Measurements from ENCODE around the gene CHRNB1. TPM values are rescaled to one million over a fixed set of nuclear protein-coding genes. Genes with fewer than 3 reads are reported as not detected.
A peak's percentile ranks its signal among the peaks of the same experiment; 100 is the strongest.
"Not testable (repeated sequence)": the region's sequence is repeated elsewhere in the genome, so short reads cannot be mapped to it uniquely, and the experiment has no call there.

The CHRNB1 gene
- total RNA-seq, 1 experiment from 2014 or later, result 3.6 TPM

DNA sequence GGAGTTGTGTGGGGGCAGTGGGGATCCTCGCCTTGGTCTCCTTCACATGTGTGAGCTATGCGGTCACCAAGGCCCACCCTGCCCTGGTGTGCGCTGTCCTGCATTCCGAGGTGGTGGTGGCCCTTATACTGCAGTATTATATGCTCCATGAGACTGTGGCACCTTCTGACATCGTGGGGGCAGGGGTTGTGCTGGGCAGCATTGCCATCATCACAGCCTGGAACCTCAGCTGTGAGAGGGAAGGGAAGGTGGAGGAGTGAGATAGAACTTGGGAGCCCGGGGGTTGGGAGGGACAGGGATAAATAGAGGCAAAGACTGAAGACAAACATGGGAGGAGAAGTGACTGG lies 37.9 kb downstream of the CHRNB1 start:
- not testable (repeated sequence) for DNase-seq (ENCODE audit: extremely low read depth, low read depth)

DNA sequence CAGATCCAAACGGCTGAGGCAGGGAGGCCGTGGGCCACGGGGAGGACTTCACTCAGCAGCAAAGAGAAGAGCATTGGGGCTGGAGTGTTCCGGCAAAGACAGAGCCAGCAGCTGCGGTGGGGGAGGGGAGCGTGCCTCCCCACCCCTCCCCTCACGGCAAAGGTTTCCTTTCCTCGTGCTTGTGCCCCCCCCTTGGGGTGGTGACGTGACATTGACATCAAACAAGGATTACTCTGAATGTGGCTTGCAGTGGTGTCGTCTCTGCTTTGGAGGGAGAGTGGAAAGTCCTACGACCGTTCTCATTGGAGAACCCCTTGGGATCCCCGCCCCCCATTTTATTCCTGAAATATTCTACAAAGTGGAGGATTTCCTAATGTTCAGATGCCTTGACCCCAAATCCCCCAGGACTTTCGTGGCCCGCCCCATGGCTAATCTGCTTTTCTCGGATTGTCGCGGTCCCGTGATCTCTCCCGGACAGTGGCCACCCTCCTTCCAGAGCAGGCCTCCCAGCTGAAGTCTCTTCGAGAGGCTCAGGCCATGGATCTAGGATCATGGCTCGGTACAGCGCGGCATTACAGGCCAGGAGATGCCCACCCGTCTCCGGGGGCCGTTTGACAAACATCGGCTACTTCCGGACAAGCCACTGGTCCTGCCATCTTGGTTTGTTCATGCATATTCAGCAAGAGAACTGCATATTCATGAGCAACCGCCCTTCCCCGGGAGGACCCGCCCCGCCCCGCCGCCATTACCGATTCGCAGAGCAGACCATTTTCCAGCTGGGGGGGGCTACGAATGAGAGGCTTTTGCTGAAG lies 38.6 kb downstream of the CHRNB1 start:
- peak; percentile 91 for DNase-seq (ENCODE audit: extremely low read depth, low read depth)

DNA sequence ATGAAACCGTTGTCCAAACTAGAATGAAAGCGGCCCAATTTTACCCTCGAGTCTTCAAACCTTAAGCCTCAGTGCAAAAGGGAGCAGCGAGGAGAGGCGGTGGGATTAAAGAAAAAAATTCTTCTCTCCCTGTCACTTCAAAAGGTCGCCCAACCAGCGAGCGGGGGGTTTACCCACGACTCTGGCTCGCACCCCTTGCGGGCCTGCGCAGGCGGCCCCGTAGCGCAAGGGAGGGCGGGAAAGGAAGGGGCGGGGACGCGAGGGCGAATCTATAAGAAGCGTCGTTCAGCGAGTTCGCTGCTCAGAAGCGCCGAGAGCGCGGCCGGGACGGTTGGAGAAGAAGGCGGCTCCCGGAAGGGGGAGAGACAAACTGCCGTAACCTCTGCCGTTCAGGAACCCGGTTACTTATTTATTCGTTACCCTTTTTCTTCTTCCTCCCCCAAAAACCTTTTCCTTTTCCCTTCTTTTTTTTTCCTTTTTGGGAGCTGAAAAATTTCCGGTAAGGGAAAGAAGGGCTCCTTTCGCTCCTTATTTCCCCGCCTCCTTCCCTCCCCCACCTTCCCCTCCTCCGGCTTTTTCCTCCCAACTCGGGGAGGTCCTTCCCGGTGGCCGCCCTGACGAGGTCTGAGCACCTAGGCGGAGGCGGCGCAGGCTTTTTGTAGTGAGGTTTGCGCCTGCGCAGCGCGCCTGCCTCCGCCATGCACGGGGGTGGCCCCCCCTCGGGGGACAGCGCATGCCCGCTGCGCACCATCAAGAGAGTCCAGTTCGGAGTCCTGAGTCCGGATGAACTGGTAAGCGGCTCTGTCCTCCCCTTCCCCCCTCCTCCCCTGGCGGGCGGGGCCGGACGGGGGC lies 39.4 kb downstream of the CHRNB1 start, which contains the start of gene POLR2A:
POLR2A (plus strand) TSS at position 300 of the 852 bp plus-strand sequence.
- DNase-seq (ENCODE audit: extremely low read depth, low read depth), result peak; percentile 98

DNA sequence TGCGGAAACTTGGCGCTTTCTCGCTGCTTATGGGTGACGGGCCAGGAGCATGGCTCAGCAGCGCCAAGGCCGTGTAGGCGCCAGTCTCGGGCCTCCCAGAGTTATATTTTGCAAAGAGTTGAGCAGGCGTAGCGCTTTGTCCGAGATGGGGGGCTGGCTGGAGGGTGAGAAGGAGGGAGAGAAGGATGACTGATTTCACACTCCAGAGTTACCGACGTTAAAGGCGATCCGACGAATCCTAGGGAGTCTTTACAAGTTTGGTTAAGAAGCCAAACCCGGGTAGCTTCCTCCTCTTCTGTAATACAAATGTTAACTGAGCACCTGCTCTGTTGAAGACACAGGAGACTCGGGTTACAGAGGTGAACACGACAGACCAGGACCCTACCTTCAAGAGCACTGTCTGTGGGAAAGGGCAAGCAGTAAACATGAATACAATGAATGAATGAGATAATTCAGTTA lies 40.1 kb downstream of the CHRNB1 start:
- no peak for DNase-seq (ENCODE audit: extremely low read depth, low read depth)

DNA sequence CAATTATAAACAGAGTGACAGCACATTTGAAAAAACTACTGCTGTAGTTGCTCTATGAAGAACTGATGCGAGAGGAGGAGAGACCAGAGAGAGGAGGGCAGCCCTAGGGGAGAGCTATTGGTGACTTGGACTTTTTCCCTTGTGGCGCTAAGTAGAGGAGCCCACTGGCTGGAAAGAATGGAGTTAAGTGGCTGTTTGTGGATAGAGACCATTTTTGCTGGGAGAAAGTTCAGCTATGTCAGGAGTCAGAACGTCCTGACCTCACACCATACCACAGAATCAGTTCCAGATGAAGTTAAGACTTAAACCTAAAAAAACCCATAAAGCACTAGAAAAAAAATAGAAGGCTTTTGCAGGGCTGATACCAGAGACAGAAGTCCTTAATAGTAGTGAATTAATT lies 41.3 kb downstream of the CHRNB1 start:
- no peak for DNase-seq (ENCODE audit: extremely low read depth, low read depth)

DNA sequence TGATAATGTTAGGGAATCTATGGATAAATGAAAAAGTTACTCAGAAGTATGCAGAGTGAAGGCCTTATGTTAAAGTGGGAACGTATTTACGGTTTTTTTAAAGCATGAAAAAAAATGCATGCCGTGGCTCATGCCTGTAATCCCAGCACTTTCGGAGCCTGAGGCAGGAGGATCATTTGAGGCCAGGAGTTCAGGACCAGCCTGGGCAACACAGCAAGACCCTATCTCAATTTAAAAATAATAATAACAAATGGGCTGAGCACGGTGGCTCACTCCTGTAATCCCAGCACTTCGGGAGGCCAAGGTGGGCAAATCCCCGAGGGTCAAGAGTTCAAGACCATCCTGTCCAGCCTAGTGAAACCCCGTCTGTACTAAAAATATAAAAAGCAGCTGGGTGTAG lies 45.3 kb downstream of the CHRNB1 start:
- no peak for DNase-seq (ENCODE audit: extremely low read depth, low read depth)

DNA sequence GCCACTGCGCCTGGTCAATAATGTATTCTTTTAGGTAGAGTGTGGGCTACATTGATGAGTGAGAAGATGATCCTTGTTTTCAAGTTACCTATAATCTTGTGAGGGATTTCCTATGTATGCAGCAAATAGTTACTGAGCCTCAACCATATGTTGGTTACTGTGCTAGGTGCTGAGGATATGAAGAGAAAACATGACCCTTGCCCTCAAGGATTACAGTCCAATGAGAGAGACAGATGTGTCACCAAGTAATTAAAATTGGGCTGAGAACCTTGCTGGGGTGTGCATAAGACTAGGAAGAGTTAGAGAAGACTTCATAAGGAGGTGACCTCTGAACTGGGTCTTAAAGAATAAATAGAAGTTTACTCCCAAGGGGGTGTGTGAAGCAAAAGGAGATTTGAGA lies 46.7 kb downstream of the CHRNB1 start:
- no peak for DNase-seq (ENCODE audit: extremely low read depth, low read depth)

DNA sequence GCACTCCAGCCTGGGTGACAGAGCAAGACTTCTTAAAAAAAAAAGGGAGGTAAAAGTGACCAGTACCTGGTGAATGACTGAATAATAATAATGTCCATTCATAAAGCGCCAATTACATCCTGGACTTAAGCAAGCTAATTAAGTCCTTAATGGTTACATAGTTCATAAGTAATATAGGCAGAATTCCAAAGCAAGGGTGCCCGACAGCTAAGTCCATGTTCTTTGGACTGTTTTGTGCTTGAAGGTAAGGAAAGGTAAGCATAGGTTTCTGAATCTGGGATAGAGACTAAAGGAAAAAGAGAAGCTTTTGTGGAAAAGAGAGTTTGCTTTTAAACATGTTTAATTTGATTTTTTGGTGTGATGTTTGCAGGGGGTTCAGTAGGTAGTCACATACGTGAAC lies 49.1 kb downstream of the CHRNB1 start:
- no peak for DNase-seq (ENCODE audit: extremely low read depth, low read depth)

DNA sequence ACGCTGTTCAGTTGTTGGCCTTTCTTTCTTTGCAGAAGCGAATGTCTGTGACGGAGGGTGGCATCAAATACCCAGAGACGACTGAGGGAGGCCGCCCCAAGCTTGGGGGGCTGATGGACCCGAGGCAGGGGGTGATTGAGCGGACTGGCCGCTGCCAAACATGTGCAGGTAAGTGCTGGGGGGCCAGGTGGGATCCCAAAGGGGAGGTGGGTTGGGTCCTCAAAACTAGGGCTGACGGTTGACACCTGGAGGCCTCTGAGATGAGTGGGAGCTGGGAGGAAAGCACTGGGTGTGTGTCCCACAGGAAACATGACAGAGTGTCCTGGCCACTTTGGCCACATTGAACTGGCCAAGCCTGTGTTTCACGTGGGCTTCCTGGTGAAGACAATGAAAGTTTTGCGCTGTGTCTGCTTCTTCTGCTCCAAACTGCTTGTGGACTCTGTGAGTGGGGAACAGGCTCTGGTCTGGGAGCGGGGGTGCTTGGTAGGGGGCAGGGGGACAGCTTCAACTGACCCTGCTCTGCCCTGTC lies 51.1 kb downstream of the CHRNB1 start:
- no peak for DNase-seq (ENCODE audit: extremely low read depth, low read depth)

DNA sequence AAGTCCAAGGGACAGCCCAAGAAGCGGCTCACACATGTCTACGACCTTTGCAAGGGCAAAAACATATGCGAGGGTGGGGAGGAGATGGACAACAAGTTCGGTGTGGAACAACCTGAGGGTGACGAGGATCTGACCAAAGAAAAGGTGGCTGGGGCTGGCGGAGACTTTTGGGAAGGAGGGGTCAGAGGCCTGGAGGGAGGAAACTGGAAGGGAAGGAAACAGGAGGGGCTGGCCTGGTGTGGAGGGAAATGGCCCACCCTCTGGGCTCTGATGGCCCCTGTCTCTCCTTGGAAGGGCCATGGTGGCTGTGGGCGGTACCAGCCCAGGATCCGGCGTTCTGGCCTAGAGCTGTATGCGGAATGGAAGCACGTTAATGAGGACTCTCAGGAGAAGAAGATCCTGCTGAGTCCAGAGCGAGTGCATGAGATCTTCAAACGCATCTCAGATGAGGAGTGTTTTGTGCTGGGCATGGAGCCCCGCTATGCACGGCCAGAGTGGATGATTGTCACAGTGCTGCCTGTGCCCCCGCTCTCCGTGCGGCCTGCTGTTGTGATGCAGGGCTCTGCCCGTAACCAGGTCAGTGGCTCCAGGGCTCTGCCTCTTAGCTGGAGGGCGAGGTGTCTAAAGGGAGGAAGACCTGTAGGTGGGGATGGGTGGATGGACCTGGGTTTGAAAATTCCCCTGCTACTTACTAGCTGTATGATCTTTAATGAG lies 51.8 kb downstream of the CHRNB1 start:
- no peak for DNase-seq (ENCODE audit: extremely low read depth, low read depth)

DNA sequence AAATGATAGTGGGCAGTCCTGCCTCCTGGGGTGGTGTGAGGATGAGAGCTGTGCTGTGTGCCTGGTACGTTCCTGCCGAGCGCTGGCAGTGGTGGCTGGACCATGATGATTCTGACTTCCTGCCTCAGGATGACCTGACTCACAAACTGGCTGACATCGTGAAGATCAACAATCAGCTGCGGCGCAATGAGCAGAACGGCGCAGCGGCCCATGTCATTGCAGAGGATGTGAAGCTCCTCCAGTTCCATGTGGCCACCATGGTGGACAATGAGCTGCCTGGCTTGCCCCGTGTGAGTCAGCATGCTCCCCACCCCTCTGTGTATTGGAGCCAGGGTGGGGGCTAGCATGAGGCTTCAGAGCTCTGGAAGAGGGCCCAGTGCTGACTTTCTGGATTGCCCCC lies 52.4 kb downstream of the CHRNB1 start:
- no peak for DNase-seq (ENCODE audit: extremely low read depth, low read depth)

DNA sequence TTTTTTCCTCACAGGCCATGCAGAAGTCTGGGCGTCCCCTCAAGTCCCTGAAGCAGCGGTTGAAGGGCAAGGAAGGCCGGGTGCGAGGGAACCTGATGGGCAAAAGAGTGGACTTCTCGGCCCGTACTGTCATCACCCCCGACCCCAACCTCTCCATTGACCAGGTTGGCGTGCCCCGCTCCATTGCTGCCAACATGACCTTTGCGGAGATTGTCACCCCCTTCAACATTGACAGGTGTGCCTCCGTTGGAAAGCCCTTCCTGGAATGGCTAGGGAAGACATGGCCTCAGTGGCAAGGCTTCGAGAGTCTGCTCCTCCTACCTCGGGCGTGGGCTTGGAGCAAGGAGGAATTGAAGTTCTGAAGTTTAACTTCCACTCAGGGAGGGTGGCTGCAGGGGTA lies 52.8 kb downstream of the CHRNB1 start:
- no peak for DNase-seq (ENCODE audit: extremely low read depth, low read depth)

DNA sequence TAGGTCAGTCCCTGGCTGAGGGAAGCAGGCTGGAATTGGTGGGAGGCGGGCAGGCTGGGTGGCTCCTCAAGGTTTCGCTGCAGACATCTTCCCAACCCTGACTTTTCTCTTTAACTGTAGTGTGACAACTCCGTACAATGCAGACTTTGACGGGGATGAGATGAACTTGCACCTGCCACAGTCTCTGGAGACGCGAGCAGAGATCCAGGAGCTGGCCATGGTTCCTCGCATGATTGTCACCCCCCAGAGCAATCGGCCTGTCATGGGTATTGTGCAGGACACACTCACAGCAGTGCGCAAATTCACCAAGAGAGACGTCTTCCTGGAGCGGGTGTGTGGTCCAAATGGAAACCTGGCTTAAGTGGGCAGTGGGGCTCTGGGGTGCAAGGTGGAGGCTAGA lies 54.3 kb downstream of the CHRNB1 start:
- DNase-seq (ENCODE audit: extremely low read depth, low read depth), result no peak

DNA sequence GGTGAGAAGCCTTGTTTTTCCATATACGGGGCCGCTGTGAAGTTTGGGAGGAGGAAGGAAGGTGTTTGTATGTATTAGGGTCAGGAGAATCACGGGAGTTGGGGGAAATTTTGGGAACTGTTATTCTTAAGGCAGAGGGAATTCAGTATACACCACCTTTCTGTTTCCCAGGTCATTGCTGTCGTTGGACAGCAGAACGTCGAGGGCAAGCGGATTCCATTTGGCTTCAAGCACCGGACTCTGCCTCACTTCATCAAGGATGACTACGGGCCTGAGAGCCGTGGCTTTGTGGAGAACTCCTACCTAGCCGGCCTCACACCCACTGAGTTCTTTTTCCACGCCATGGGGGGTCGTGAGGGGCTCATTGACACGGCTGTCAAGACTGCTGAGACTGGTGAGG lies 56.9 kb downstream of the CHRNB1 start:
- no peak for DNase-seq (ENCODE audit: extremely low read depth, low read depth)

DNA sequence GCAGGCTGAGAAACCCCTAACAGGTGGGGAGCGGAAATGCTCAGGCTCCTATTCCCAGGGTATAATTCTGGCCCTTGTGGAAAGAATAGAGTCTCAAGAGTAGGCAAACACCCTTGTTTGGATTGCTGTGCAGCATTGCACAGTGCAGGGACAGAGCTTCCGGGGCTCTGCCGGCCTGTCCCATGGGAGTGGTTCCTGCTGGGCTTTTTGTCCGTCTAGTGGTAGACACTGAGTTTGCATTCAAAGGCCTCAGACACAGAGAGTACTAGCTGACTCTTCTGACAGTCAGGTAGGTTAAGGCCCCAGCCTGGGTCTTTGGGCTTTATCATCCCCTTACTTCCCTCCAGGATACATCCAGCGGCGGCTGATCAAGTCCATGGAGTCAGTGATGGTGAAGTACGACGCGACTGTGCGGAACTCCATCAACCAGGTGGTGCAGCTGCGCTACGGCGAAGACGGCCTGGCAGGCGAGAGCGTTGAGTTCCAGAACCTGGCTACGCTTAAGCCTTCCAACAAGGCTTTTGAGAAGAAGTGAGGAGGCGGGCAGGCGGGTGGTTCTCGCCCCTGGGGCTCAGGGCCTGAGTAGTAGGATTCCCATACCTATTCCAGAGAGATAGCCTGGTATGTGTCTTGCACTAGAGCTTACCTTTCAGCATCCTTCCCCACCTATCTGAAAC lies 57.4 kb downstream of the CHRNB1 start:
- no peak for DNase-seq (ENCODE audit: extremely low read depth, low read depth)

DNA sequence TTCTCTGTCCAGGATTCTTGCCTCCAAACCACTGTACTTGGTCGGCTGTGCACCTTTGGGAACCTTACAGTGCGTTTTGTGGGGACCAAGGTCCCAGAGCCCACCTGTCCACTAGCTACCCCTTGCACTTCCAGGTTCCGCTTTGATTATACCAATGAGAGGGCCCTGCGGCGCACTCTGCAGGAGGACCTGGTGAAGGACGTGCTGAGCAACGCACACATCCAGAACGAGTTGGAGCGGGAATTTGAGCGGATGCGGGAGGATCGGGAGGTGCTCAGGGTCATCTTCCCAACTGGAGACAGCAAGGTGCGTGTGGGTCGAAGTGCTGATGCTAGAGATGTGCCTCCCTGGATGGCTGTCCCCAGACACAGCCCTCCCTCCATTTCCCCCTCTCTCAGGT lies 58.1 kb downstream of the CHRNB1 start:
- no peak for DNase-seq (ENCODE audit: extremely low read depth, low read depth)

DNA sequence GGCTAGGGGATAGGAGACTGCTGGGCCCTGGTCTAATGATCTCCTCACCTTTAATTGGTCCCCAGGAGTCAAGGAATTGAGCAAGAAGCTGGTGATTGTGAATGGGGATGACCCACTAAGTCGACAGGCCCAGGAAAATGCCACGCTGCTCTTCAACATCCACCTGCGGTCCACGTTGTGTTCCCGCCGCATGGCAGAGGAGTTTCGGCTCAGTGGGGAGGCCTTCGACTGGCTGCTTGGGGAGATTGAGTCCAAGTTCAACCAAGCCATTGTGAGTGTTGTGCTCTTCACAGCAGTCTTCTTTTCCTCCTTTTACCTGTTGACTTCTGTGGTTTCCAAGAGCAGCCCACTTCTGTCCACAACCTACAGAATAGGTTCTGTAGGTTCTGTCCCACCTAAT lies 58.7 kb downstream of the CHRNB1 start:
- DNase-seq (ENCODE audit: extremely low read depth, low read depth), result no peak

All from NCI-H460 (cell line).